Measurements from ENCODE around the gene KANK4. TPM values are rescaled to one million over a fixed set of nuclear protein-coding genes. Genes with fewer than 3 reads are reported as not detected.

KANK4 gene
- total RNA-seq, 4 donors from 2014 or later, result 0.54 to 0.59 (median 0.56) TPM; not detected in 1

GRCh38 chr1:62265956-62266935, 53.0 kb downstream of the KANK4 start:
- Histone ChIP-seq H3K27ac (peak overlapping the region in 2 of 3 donors; percentile 25 to 45), H3K4me3 (replicated peaks in 1 of 3) (no peak overlapping the region), H3K4me1 (peaks cover 8 to 17% of the 10 kb centered on the region in 2 donors), H3K36me3 (no peaks in the 10 kb centered on the region), H3K9me3 (no peaks in the 10 kb centered on the region), H3K27me3 (no peaks in the 10 kb centered on the region)
- intact Hi-C loops (cut with DNase I), result no loop called here
- TF ChIP-seq, protein P1, sequence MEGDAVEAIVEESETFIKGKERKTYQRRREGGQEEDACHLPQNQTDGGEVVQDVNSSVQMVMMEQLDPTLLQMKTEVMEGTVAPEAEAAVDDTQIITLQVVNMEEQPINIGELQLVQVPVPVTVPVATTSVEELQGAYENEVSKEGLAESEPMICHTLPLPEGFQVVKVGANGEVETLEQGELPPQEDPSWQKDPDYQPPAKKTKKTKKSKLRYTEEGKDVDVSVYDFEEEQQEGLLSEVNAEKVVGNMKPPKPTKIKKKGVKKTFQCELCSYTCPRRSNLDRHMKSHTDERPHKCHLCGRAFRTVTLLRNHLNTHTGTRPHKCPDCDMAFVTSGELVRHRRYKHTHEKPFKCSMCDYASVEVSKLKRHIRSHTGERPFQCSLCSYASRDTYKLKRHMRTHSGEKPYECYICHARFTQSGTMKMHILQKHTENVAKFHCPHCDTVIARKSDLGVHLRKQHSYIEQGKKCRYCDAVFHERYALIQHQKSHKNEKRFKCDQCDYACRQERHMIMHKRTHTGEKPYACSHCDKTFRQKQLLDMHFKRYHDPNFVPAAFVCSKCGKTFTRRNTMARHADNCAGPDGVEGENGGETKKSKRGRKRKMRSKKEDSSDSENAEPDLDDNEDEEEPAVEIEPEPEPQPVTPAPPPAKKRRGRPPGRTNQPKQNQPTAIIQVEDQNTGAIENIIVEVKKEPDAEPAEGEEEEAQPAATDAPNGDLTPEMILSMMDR (IDR thresholded peaks at IDR 0.05), result no peak
- no peak for TF ChIP-seq POLR2A (IDR thresholded peaks at IDR 0.05)
- 85 to 88% methylated on average over 9 of the region's 9 CpGs for WGBS, 2 donors
- no peak for DNase-seq

- no peak for TF ChIP-seq POLR2A (IDR thresholded peaks at IDR 0.05)
- TF ChIP-seq, protein P1 (IDR thresholded peaks at IDR 0.05), result no peak
- Histone ChIP-seq H3K4me3 (replicated peaks in 1 of 3) (no peak overlapping the region), H3K9me3 (no peaks in the 10 kb centered on the region), H3K4me1 (peaks cover 8 to 17% of the 10 kb centered on the region in 2 donors), H3K27me3 (no peaks in the 10 kb centered on the region), H3K27ac (no peak overlapping the region), H3K36me3 (no peaks in the 10 kb centered on the region)
- 81 to 85% methylated on average over 13 of the region's 13 CpGs for WGBS, 2 donors
- DNase-seq, result no peak
- intact Hi-C loops (cut with DNase I), result no loop called here
Observed at GRCh38 chr1:62263814-62264353, 55.4 kb downstream of the KANK4 start.

DNA sequence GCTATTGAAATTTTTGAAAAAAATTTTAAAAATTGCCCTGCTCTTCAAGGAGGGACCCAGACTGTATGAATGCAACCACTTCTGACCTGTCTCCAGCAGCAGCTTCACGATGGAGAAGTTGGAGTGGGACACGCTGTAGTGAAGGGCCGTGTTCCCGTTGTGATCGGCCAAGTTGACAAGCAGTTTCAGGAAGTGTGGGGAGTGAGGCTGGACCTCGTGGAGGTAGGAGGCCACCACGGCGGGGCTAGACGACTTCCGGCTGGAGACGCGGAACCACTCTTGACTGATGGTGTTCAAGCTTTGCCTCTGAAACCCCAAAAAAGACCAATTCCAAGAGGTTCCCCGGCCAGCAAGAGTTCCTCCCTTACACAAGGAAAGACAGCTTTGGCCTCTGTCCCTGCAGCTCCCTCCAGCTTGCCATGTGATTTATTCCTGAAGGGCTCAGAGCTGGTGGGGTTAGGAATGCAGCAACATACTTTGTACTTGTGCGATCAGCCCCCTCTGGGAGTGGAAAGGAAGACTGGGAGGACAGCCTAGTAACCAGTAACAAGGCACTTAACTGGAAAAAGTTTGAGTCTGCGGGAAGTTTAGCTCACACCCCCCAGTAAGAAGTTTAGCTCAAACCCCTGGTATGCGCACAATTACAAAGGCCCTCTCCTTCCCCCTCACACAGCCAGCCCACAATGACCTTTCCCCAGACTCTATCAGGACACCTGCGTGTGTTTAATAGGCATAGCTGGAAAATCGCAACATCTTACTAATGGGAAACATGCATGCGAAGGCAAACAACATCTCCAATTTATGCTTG, 56.0 kb downstream of the KANK4 start:
- 53 to 57% methylated on average over 18 to 19 of the region's 19 CpGs for WGBS, 2 donors
- Histone ChIP-seq H3K9me3 (no peaks in the 10 kb centered on the region), H3K4me1 (peaks cover 8 to 15% of the 10 kb centered on the region in 2 donors), H3K27ac (no peak overlapping the region), H3K4me3 (replicated peaks in 1 of 3) (no peak overlapping the region), H3K36me3 (no peaks in the 10 kb centered on the region), H3K27me3 (no peaks in the 10 kb centered on the region)
- intact Hi-C loops (cut with DNase I), result no loop called here
- TF ChIP-seq, protein P1 (IDR thresholded peaks at IDR 0.05), result no peak
- no peak for DNase-seq

DNA sequence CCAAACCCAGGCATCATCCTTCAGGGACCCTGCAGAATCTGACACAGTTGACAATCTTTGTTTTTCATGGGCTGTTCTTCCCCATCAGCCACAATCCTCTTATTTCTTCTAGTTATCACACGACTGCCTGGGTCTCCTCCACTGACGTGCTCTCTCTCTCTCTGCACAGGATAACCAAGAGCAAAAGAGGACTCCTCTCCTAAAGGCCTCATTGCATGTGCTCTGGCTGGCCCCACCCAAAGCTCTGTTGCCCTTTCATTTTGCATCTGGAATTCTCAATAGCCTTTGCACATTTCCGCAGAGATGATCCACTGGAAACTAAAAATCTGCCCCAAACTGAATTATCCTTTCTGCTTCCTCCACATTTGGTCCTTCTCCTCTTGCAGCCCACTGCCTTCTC, 58.5 kb downstream of the KANK4 start:
- TF ChIP-seq POLR2A (IDR thresholded peaks at IDR 0.05), result no peak
- TF ChIP-seq, protein P1 (IDR thresholded peaks at IDR 0.05), result no peak
- no peak overlapping the region for H3K27ac ChIP-seq
- DNase-seq, result no peak
- intact Hi-C loops (cut with DNase I), result no loop called here
- no peaks in the 10 kb centered on the region for H3K4me1 ChIP-seq
- 80 to 89% methylated on average over 3 of the region's 3 CpGs for WGBS, 2 donors
- H3K9me3 ChIP-seq, result no peaks in the 10 kb centered on the region
- H3K4me3 ChIP-seq (replicated peaks in 1 of 3), result no peak overlapping the region
- H3K27me3 ChIP-seq, result no peaks in the 10 kb centered on the region
- H3K36me3 ChIP-seq, result no peaks in the 10 kb centered on the region
